HCT116 (cell line): Measurements from ENCODE around the gene CIP2A. TPM values are rescaled to one million over a fixed set of nuclear protein-coding genes. Genes with fewer than 3 reads are reported as not detected.

Experiments used
- ATAC-seq: fragments of 200-7000 bp; cut with Tn5 transposase; 2 replicates; pipeline ENCODE4 v1.9.1; 2020; ENCODE audit warnings: mild to moderate bottlenecking, moderate library complexity
- BruUV-seq: library from RNA; stranded (reverse); fragments of 400-500 nt; replicated peaks from 2 replicates; lab custom pipeline; 2021; lab: Mats Ljungman, UMichigan
- CTCF ChIA-PET: fragments of 300-600 bp; sonication (Branson Sonifier 250); formaldehyde crosslinking; loops from one replicate; lab custom pipeline; 2021; ENCODE audit warnings: antibody characterized with exemption; lab: Charles Lee
- POLR2A ChIA-PET: fragments of 300-600, 350-600 bp; sonication (Branson Sonifier 250); formaldehyde crosslinking; loops from one replicate; lab custom pipeline; 2021; ENCODE audit warnings: antibody characterized with exemption; lab: Charles Lee
- RAD21 ChIA-PET, 2 experiments: fragments of 300-600 bp; sonication (Branson Sonifier 250); formaldehyde crosslinking; loops; one replicate each; lab custom pipeline; 2023; ENCODE audit warnings: low total read pairs in 2 of 2; ENCODE audit not compliant: uncharacterized antibody in 2 of 2, unreplicated experiment in 2 of 2, low non-redundant PET in 1 of 2; lab: Charles Lee
- DNase-seq: peaks from one replicate; pipeline ENCODE4 v3.0.0-alpha.2; 2010; ENCODE audit warnings: low read depth, low spot score
- H2AFZ ChIP-seq: fragments of 200-600 bp; shearing (Covaris generic), sonication (generic); 2 replicates; pipeline ENCODE4 v1.6.1; 2017; ENCODE audit warnings: low read depth, mixed run types, mixed read lengths, antibody characterized with exemption, low read length; ENCODE audit not compliant: poor library complexity, severe bottlenecking
- H3K27ac ChIP-seq: 2 replicates; pipeline ENCODE4 v1.5.1; 2012; ENCODE audit warnings: low read depth, low read length
- H3K27me3 ChIP-seq: fragments of 200-600 bp; sonication (generic); 2 replicates; pipeline ENCODE4 v1.6.1; 2016; ENCODE audit warnings: mixed run types, low read length, mixed read lengths; ENCODE audit not compliant: insufficient read depth
- H3K36me3 ChIP-seq, 2 experiments: fragments of 200-500 bp in 1 of 2; fragments of 200-600 bp in 1 of 2; sonication (Bioruptor generic) in 1 of 2; sonication (generic) in 1 of 2; 2 replicates each; pipeline versions ENCODE4 v1.5.1 to v1.6.1; 2014 to 2016; ENCODE audit warnings: low read length in 2 of 2, inconsistent platforms in 1 of 2, mixed read lengths in 1 of 2, mixed run types in 1 of 2; ENCODE audit not compliant: insufficient read depth in 2 of 2, control insufficient read depth in 1 of 2
- H3K4me1 ChIP-seq, 2 experiments: fragments of 200-600 bp in 1 of 2; sonication (generic) in 1 of 2; 2 replicates each; pipeline versions ENCODE4 v1.5.1 to v1.6.1; 2012 to 2017; ENCODE audit warnings: low read length in 2 of 2, inconsistent platforms in 1 of 2, mild to moderate bottlenecking in 1 of 2, mixed read lengths in 1 of 2, mixed run types in 1 of 2, moderate library complexity in 1 of 2; ENCODE audit not compliant: insufficient read depth in 2 of 2, control insufficient read depth in 1 of 2
- H3K4me2 ChIP-seq: fragments of 200-600 bp; sonication (generic); 2 replicates; pipeline ENCODE4 v1.6.1; 2017; ENCODE audit warnings: mixed run types, low read length, mixed read lengths
- H3K4me3 ChIP-seq, 2 experiments: fragments of 200-600 bp in 1 of 2; sonication (generic) in 1 of 2; replicated peaks in 1 of 2; 2 replicates each; pipeline ENCODE4 v1.5.1; 2011 to 2016; ENCODE audit warnings: low read length in 2 of 2, control low read depth in 1 of 2, low read depth in 1 of 2, mild to moderate bottlenecking in 1 of 2, mixed read lengths in 1 of 2, mixed run types in 1 of 2
- H3K79me2 ChIP-seq: fragments of 200-600 bp; sonication (generic); 2 replicates; pipeline ENCODE4 v1.6.1; 2017; ENCODE audit warnings: mild to moderate bottlenecking, mixed run types, low read length, moderate library complexity, mixed read lengths; ENCODE audit not compliant: insufficient read depth
- H3K9ac ChIP-seq: fragments of 200-600 bp; sonication (generic); 2 replicates; pipeline ENCODE4 v1.6.1; 2016; ENCODE audit warnings: low read length, mixed read lengths
- H3K9me2 ChIP-seq: fragments of 200-600 bp; sonication (generic), shearing (Covaris generic); 2 replicates; pipeline ENCODE4 v1.6.1; 2017; ENCODE audit warnings: mixed run types, mild to moderate bottlenecking, moderate library complexity; ENCODE audit not compliant: insufficient read depth
- H3K9me3 ChIP-seq, 2 experiments: fragments of 200-500 bp in 1 of 2; fragments of 200-600 bp in 1 of 2; sonication (Bioruptor generic) in 1 of 2; sonication (generic) in 1 of 2; 2 replicates each; pipeline ENCODE4 v1.6.1; 2014 to 2017; ENCODE audit warnings: low read length in 2 of 2, mixed read lengths in 2 of 2, inconsistent platforms in 1 of 2, low read depth in 1 of 2, mild to moderate bottlenecking in 1 of 2, mixed run types in 1 of 2, moderate library complexity in 1 of 2; ENCODE audit not compliant: control insufficient read depth in 1 of 2, insufficient read depth in 1 of 2
- H4K20me1 ChIP-seq: fragments of 200-600 bp; sonication (generic), shearing (Covaris generic); 2 replicates; pipeline ENCODE4 v1.6.1; 2017; ENCODE audit warnings: mixed run types, mild to moderate bottlenecking, moderate library complexity; ENCODE audit not compliant: insufficient read depth
- CEBPB ChIP-seq: IDR thresholded peaks from 2 replicates; pipeline ENCODE4 v1.6.1; 2012; ENCODE audit warnings: low read depth
- EGR1 ChIP-seq: IDR thresholded peaks from 2 replicates; pipeline ENCODE4 v1.6.1; 2012; ENCODE audit warnings: low read depth
- ELF1 ChIP-seq: IDR thresholded peaks from 2 replicates; pipeline ENCODE4 v1.6.1; 2012; ENCODE audit warnings: low read depth, borderline replicate concordance
- EZH2 ChIP-seq: fragments of 200-600 bp; sonication (generic); IDR thresholded peaks from 2 replicates; pipeline ENCODE4 v1.6.1; 2017; ENCODE audit warnings: antibody characterized with exemption, mixed run types
- EZH2phosphoT487 ChIP-seq: fragments of 200-600 bp; IDR thresholded peaks from 2 replicates; pipeline ENCODE4 v1.6.1; 2018; ENCODE audit warnings: antibody characterized with exemption, borderline replicate concordance
- FOSL1 ChIP-seq: IDR thresholded peaks from 2 replicates; pipeline ENCODE4 v1.6.1; 2012; ENCODE audit warnings: low read depth
- POLR2A ChIP-seq: IDR thresholded peaks from 2 replicates; pipeline ENCODE4 v1.7.0; 2011; ENCODE audit warnings: borderline replicate concordance; ENCODE audit not compliant: insufficient read depth, insufficient read length; ENCODE audit errors: extremely low read depth
- SIN3A ChIP-seq: IDR thresholded peaks from 2 replicates; pipeline ENCODE4 v1.6.1; 2012; ENCODE audit warnings: low read depth
- SRF ChIP-seq: IDR thresholded peaks from 2 replicates; pipeline ENCODE4 v1.6.1; 2012; ENCODE audit warnings: low read depth
- ZFX ChIP-seq: fragments of 450-650 bp; IDR thresholded peaks from 2 replicates; pipeline ENCODE4 v1.6.1; 2017
- intact Hi-C: fragments of 100-400 bp; cut with micrococcal nuclease; formaldehyde crosslinking; loops from 2 replicates; pipeline ENCODE4 v1.10.0; 2022
- total RNA-seq: library from RNA; stranded (reverse); gene quantifications from one replicate; pipeline ENCODE4 v1.2.1, GENCODE V29; 2021; ENCODE audit not compliant: unreplicated experiment

CIP2A gene
- total RNA-seq, 1 experiment from 2014 or later: 41.6 TPM

DNA sequence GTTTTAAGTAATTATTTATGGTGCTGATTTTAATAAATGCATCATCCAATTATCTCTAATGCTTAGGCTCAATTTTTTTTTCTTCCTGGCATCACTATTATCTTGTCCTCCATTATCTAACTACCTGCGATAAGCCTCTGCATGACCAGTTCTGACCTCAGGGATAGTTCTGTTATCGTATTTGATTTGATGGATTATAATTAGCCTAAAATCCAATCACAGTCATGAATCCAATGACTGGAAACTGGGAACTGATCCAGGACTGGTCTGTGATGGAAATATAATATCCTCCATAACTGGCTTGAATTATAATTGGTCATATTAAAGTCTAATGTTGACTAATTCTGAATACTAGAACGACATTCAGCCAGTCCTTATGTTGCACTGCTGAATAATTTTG, 80.0 kb downstream of the CIP2A start:
- intact Hi-C loops: no loop called here
- Histone ChIP-seq H3K4me2 (no peak overlapping the region), H3K27ac (no peak overlapping the region), H3K9me2 (no peaks in the 10 kb centered on the region), H4K20me1 (no peaks in the 10 kb centered on the region), H3K79me2 (no peaks in the 10 kb centered on the region), H2AFZ (no peak overlapping the region), H3K4me3 (no peak overlapping the region), H3K27me3 (no peaks in the 10 kb centered on the region), H3K9ac (no peak overlapping the region), H3K9me3 (no peaks in the 10 kb centered on the region), H3K36me3 (no peaks in the 10 kb centered on the region), H3K4me1 (no peaks in the 10 kb centered on the region)
- ChIA-PET POLR2A (no interaction called here), CTCF (no interaction called here), RAD21 (no interaction called here)
- ATAC-seq (no peak), DNase-seq (no peak)
- TF ChIP-seq SRF: no peak
- no TSS peak for BruUV-seq

DNA sequence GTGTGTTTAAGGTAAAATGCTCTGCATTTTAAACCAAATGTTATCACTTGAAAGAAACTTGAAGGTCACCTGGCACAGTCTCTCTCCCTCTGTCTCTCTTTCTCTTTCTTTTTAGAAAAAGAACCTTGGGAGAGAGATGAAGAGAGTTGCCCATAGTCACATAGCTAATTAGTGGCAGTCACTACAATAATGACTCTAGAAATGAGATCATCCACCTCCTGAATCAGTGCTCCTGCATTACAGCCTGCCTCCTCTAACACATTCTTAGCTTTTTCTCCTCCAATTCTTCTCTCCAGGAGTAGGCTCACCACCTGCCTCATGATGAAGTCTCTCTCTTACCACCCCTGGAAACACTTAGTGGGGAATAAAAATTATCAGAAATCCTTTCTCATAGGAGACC, 81.3 kb downstream of the CIP2A start:
- BruUV-seq: no TSS peak
- Histone ChIP-seq H3K4me2 (no peak overlapping the region), H3K27ac (no peak overlapping the region), H3K79me2 (no peaks in the 10 kb centered on the region), H3K9me3 (no peaks in the 10 kb centered on the region), H2AFZ (no peak overlapping the region), H3K27me3 (no peaks in the 10 kb centered on the region), H4K20me1 (no peaks in the 10 kb centered on the region), H3K36me3 (no peaks in the 10 kb centered on the region)
- no peak for ATAC-seq
- no peak for DNase-seq
- RAD21 ChIA-PET: no interaction called here
- intact Hi-C loops: no loop called here
- POLR2A ChIA-PET: no interaction called here
- TF ChIP-seq EGR1 (no peak), ELF1 (no peak), CEBPB (no peak), EZH2 (no peak), POLR2A (no peak), ZFX (no peak), SIN3A (no peak), FOSL1 (no peak), EZH2phosphoT487 (no peak)
- TF ChIP-seq, all 23 proteins: peak for 0
- Histone ChIP-seq H3K9me2 (no peaks in the 10 kb centered on the region), H3K9ac (no peak overlapping the region), H3K4me3 (no peak overlapping the region), H3K4me1 (no peaks in the 10 kb centered on the region)
- CTCF ChIA-PET: no interaction called here
